Measurements from ENCODE around the gene TACC3. TPM values are rescaled to one million over a fixed set of nuclear protein-coding genes. Genes with fewer than 3 reads are reported as not detected.

The TACC3 gene
- total and polyA plus RNA-seq, 9 donors: 8.9 to 37.9 (median 30.7) TPM

- DNase-seq: no peak
- no peaks in the 10 kb centered on the region for H3K36me3 ChIP-seq (ENCODE audit: control insufficient read depth, insufficient read depth, low read length)
- H3K9me3 ChIP-seq (replicated peaks; ENCODE audit: control insufficient read depth, low read depth, low read length): no peaks in the 10 kb centered on the region
- H3K27ac ChIP-seq (ENCODE audit: low read length): no peak overlapping the region
- no peak overlapping the region for H3K4me3 ChIP-seq (ENCODE audit: low read length)
- H3K4me1 ChIP-seq (ENCODE audit: control insufficient read depth, insufficient read depth, low read length): peaks cover 40% of the 10 kb centered on the region
- H3K27me3 ChIP-seq (ENCODE audit: control insufficient read depth, insufficient read depth, low read length): peaks cover 2% of the 10 kb centered on the region
- WGBS (ENCODE audit: insufficient coverage): 80% methylated on average over 21 of the region's 31 CpGs
Observed at GRCh38 chr4:1751155-1751918, 30.0 kb downstream of the TACC3 start.

DNA sequence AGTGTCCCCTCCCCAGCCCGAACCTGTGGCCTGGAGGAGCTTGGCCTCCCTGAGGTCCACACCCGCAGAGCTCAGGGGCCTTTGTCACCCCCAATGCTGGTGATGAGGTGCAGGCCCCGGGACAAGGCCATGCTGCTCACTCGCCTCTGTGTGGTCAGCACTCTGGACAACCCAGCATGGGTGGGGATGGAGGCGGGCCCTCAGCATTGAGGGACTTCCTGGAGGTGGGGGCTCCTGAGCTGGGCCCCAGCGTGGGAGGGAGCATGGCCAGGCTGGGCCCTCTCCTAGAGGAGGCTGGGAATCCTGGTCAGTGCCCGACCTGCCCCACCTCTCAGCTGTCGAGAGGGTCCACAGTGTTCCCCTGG is 30.6 kb downstream of the TACC3 start:
- Histone ChIP-seq H3K4me1 (ENCODE audit: control insufficient read depth, insufficient read depth, low read length) (peaks cover 40% of the 10 kb centered on the region), H3K4me3 (ENCODE audit: low read length) (no peak overlapping the region), H3K27ac (ENCODE audit: low read length) (no peak overlapping the region), H3K27me3 (ENCODE audit: control insufficient read depth, insufficient read depth, low read length) (peaks cover 2% of the 10 kb centered on the region), H3K9me3 (replicated peaks; ENCODE audit: control insufficient read depth, low read depth, low read length) (no peaks in the 10 kb centered on the region), H3K36me3 (ENCODE audit: control insufficient read depth, insufficient read depth, low read length) (no peaks in the 10 kb centered on the region)
- DNase-seq: no peak
- WGBS (ENCODE audit: insufficient coverage): 50% methylated on average over 7 of the region's 8 CpGs

DNA sequence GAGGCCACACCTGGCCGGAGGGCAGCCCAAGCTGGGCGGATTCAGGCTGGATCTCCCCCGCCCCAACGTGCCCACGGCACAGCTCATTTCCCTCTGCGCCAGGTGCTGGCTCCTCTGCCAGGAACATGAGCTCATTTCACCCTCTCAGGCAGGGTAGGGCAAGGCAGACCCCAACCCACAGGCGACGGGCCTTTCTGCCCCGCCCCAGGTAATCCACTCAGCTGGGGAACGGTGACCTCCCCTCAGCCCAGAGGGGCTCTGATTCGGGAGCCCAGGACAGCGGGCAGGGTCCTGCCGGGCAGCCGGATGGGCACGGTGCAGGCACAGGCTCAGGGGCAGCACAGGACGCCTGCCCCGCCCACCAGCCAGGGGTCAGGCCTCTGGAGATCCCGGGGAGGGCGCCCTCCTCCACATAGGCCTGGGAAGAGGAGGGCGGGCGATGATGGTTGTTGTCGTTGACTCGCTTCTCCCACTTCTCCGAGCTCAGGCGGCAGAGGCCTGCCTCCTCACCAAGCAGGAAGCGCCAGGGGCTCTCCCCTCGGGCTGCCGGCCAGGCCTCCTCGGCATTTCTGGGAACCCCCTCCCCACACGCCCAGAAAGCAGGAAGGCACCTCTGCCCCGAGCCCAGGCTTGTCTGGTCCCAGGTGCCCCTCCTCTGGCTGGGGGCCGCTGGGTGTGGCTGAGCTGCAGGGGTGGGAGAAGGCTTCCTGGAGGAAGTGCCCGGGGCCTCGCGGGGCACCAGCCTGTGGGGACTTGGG is 31.1 kb downstream of the TACC3 start:
- Histone ChIP-seq H3K36me3 (ENCODE audit: control insufficient read depth, insufficient read depth, low read length) (no peaks in the 10 kb centered on the region), H3K27me3 (ENCODE audit: control insufficient read depth, insufficient read depth, low read length) (peaks cover 2% of the 10 kb centered on the region), H3K4me1 (ENCODE audit: control insufficient read depth, insufficient read depth, low read length) (peaks cover 40% of the 10 kb centered on the region), H3K9me3 (replicated peaks; ENCODE audit: control insufficient read depth, low read depth, low read length) (no peaks in the 10 kb centered on the region), H3K27ac (ENCODE audit: low read length) (no peak overlapping the region), H3K4me3 (ENCODE audit: low read length) (no peak overlapping the region)
- 41% methylated on average over 16 of the region's 35 CpGs for whole genome bisulfite sequencing (ENCODE audit: insufficient coverage)
- no peak for DNase-seq

DNA sequence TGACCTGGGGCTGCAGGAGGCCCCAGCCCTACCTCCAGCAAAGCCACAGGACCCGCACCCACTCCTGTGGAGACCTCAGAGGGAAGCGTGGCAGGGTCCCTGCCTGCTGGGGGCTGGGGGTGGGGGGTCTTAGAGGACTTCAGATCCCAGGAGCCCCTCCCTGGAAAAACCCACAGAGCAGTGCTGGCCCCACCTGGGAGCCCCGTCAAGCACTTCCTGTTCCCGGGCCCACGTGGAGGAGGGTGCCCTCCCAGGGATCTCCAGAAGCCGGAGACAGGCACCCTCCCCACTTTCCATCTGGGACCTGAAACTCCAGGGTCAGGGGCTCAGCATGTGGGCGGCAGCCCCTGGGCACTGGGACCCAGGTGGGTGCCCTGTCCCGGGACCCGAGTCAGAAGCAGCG is 32.0 kb downstream of the TACC3 start:
- DNase-seq: no peak
- H3K4me1 ChIP-seq (ENCODE audit: control insufficient read depth, insufficient read depth, low read length): peaks cover 38% of the 10 kb centered on the region
- WGBS (ENCODE audit: insufficient coverage): 69% methylated on average over 5 of the region's 10 CpGs
- no peaks in the 10 kb centered on the region for H3K9me3 ChIP-seq (replicated peaks; ENCODE audit: control insufficient read depth, low read depth, low read length)
- peaks cover 2% of the 10 kb centered on the region for H3K27me3 ChIP-seq (ENCODE audit: control insufficient read depth, insufficient read depth, low read length)
- no peak overlapping the region for H3K4me3 ChIP-seq (ENCODE audit: low read length)
- no peak overlapping the region for H3K27ac ChIP-seq (ENCODE audit: low read length)
- no peaks in the 10 kb centered on the region for H3K36me3 ChIP-seq (ENCODE audit: control insufficient read depth, insufficient read depth, low read length)

GRCh38 chr4:1753697-1754311 is 32.5 kb downstream of the TACC3 start:
- no peak for DNase-seq
- WGBS (ENCODE audit: insufficient coverage): 85% methylated on average over 11 of the region's 15 CpGs
- Histone ChIP-seq H3K4me3 (ENCODE audit: low read length) (no peak overlapping the region), H3K27me3 (ENCODE audit: control insufficient read depth, insufficient read depth, low read length) (peaks cover 2% of the 10 kb centered on the region), H3K36me3 (ENCODE audit: control insufficient read depth, insufficient read depth, low read length) (no peaks in the 10 kb centered on the region), H3K4me1 (ENCODE audit: control insufficient read depth, insufficient read depth, low read length) (peaks cover 33% of the 10 kb centered on the region), H3K27ac (ENCODE audit: low read length) (no peak overlapping the region), H3K9me3 (replicated peaks; ENCODE audit: control insufficient read depth, low read depth, low read length) (no peaks in the 10 kb centered on the region)

GRCh38 chr4:1754336-1754735 is 33.0 kb downstream of the TACC3 start:
- 48% methylated on average over 5 of the region's 5 CpGs for WGBS (ENCODE audit: insufficient coverage)
- H3K27me3 ChIP-seq (ENCODE audit: control insufficient read depth, insufficient read depth, low read length): peaks cover 2% of the 10 kb centered on the region
- no peaks in the 10 kb centered on the region for H3K9me3 ChIP-seq (replicated peaks; ENCODE audit: control insufficient read depth, low read depth, low read length)
- H3K36me3 ChIP-seq (ENCODE audit: control insufficient read depth, insufficient read depth, low read length): no peaks in the 10 kb centered on the region
- no peak overlapping the region for H3K4me3 ChIP-seq (ENCODE audit: low read length)
- no peak for DNase-seq
- H3K4me1 ChIP-seq (ENCODE audit: control insufficient read depth, insufficient read depth, low read length): peaks cover 33% of the 10 kb centered on the region
- no peak overlapping the region for H3K27ac ChIP-seq (ENCODE audit: low read length)

DNA sequence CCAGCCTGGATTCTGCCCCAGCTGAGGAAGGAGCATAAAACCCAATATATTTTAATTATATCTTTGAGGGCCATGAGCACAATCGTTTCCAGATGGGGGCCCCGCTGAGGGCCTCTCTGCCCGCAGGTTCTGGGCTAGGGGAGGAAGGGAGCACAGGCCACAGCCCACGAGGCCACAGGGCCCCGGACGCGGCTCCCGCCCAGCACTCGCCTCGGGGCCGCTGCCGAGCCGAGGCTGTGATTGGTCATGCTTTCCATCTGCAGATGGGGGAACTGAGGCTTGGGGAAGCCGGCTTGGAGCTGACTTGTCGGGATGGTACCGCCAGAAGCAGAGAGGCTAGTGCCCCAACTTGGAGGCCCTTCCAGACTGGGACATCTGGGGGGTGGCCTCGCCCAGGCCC is 34.0 kb downstream of the TACC3 start:
- 72% methylated on average over 13 of the region's 17 CpGs for WGBS (ENCODE audit: insufficient coverage)
- H3K4me3 ChIP-seq (ENCODE audit: low read length): no peak overlapping the region
- no peaks in the 10 kb centered on the region for H3K36me3 ChIP-seq (ENCODE audit: control insufficient read depth, insufficient read depth, low read length)
- H3K4me1 ChIP-seq (ENCODE audit: control insufficient read depth, insufficient read depth, low read length): peaks cover 39% of the 10 kb centered on the region
- H3K27ac ChIP-seq (ENCODE audit: low read length): no peak overlapping the region
- no peaks in the 10 kb centered on the region for H3K9me3 ChIP-seq (replicated peaks; ENCODE audit: control insufficient read depth, low read depth, low read length)
- DNase-seq: no peak
- peaks cover 2% of the 10 kb centered on the region for H3K27me3 ChIP-seq (ENCODE audit: control insufficient read depth, insufficient read depth, low read length)

DNA sequence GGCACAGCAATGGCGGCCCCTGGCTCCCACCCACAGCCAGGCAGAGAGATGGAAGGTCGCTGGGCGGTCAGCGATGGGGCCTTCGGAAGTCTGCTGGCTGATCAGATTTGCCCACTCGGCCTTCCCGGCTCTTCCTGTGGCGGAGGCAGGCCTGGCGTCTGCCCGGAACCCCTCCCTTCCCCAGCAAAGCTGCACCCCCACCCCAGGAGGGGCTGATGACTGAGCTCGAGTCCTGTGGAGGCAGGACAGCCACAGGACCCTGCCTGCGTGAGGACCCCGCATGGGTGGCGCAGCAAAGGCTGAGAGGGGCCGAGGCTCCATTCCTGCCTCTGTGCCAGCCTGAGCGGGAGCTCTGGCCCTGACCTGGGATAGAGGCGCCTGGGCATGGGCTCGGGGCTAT is 34.8 kb downstream of the TACC3 start:
- no peaks in the 10 kb centered on the region for H3K27me3 ChIP-seq (ENCODE audit: control insufficient read depth, insufficient read depth, low read length)
- H3K36me3 ChIP-seq (ENCODE audit: control insufficient read depth, insufficient read depth, low read length): no peaks in the 10 kb centered on the region
- H3K4me1 ChIP-seq (ENCODE audit: control insufficient read depth, insufficient read depth, low read length): peaks cover 44% of the 10 kb centered on the region
- 57% methylated on average over 17 of the region's 18 CpGs for WGBS (ENCODE audit: insufficient coverage)
- no peaks in the 10 kb centered on the region for H3K9me3 ChIP-seq (replicated peaks; ENCODE audit: control insufficient read depth, low read depth, low read length)
- no peak overlapping the region for H3K27ac ChIP-seq (ENCODE audit: low read length)
- no peak overlapping the region for H3K4me3 ChIP-seq (ENCODE audit: low read length)
- DNase-seq: no peak

DNA sequence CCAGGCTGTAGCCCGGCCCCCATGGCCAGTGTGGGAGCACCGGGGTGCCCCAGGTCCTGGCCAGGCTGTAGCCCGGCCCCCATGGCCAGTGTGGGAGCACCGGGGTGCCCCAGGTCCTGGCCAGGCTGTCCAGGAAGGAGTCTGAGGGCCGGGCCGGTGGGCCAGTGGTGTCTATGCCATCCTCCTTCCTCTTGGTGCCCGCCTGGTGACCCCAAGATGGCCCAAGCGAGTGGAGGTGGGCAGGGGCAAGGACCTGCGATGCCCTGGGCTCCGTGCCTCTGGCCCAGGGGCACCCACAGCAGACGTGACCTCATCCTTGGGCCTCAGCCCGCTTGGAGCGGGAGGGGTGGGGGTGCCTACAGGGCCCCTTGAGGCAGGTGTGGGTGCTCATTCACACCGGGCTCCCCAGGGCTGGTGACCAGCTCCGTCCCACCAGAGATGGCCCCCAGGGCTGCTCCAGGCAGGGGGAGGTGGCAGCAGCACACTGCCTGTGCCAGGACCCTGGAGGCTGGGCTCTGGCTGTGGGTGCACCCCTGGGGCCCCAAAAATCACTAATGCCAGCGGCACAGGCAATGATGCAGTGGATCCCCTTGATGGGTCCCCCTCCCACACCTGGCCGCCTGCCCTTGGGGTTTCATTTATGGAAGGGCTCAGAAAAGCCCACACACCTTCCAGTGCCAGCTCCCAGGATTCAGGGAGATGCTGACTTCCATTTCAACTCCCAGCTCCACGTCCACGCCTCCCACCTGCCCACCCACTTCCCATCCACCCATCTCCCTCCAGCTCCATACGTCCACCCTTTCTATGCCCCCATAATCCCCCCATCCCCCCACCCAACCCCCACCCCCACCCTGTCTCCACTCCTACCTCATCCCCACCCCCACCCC is 35.8 kb downstream of the TACC3 start:
- peaks cover 3% of the 10 kb centered on the region for H3K27me3 ChIP-seq (ENCODE audit: control insufficient read depth, insufficient read depth, low read length)
- WGBS (ENCODE audit: insufficient coverage): 80% methylated on average over 14 of the region's 20 CpGs
- no peak for DNase-seq
- peaks cover 41% of the 10 kb centered on the region for H3K4me1 ChIP-seq (ENCODE audit: control insufficient read depth, insufficient read depth, low read length)
- no peak overlapping the region for H3K27ac ChIP-seq (ENCODE audit: low read length)
- no peaks in the 10 kb centered on the region for H3K36me3 ChIP-seq (ENCODE audit: control insufficient read depth, insufficient read depth, low read length)
- no peaks in the 10 kb centered on the region for H3K9me3 ChIP-seq (replicated peaks; ENCODE audit: control insufficient read depth, low read depth, low read length)
- H3K4me3 ChIP-seq (ENCODE audit: low read length): no peak overlapping the region

All from muscle of leg (tissue), 11 donors.